Measurements from ENCODE around the gene GLIS1. TPM values are rescaled to one million over a fixed set of nuclear protein-coding genes. Genes with fewer than 3 reads are reported as not detected.

The GLIS1 gene
- polyA plus RNA-seq, 3 donors: 2.2 to 4.8 (median 3.2) TPM

GRCh38 chr1:53738205-53739108, 507 bp downstream of the GLIS1 start:
- DNase-seq (ENCODE audit: extremely low read depth in 1 of 11, low read depth in 9 of 11, low spot score in 4 of 11): no peak

GRCh38 chr1:53737648-53738204, 1.2 kb downstream of the GLIS1 start:
- DNase-seq (ENCODE audit: extremely low read depth in 1 of 11, low read depth in 9 of 11, low spot score in 4 of 11): no peak

- no peak for DNase-seq (ENCODE audit: extremely low read depth in 1 of 11, low read depth in 9 of 11, low spot score in 4 of 11)
These were observed 2.7 kb downstream of the GLIS1 start for GRCh38 chr1:53736290-53736689.

- no peak for DNase-seq (ENCODE audit: extremely low read depth in 1 of 11, low read depth in 9 of 11, low spot score in 4 of 11)
These were observed 3.3 kb downstream of the GLIS1 start for GRCh38 chr1:53735681-53736080.

- DNase-seq (ENCODE audit: extremely low read depth in 1 of 11, low read depth in 9 of 11, low spot score in 4 of 11): no peak
These were observed 3.7 kb downstream of the GLIS1 start for GRCh38 chr1:53735261-53735660.

- no peak for DNase-seq (ENCODE audit: extremely low read depth in 1 of 11, low read depth in 9 of 11, low spot score in 4 of 11)
These were observed 4.2 kb downstream of the GLIS1 start for GRCh38 chr1:53734650-53735211.

GRCh38 chr1:53733975-53734649, 4.9 kb downstream of the GLIS1 start:
- DNase-seq (ENCODE audit: extremely low read depth in 1 of 11, low read depth in 9 of 11, low spot score in 4 of 11): no peak

GRCh38 chr1:53733447-53733931, 5.5 kb downstream of the GLIS1 start:
- DNase-seq (ENCODE audit: extremely low read depth in 1 of 11, low read depth in 9 of 11, low spot score in 4 of 11): no peak

GRCh38 chr1:53732912-53733317, 6.0 kb downstream of the GLIS1 start:
- no peak for DNase-seq (ENCODE audit: extremely low read depth in 1 of 11, low read depth in 9 of 11, low spot score in 4 of 11)

GRCh38 chr1:53732409-53732808, 6.6 kb downstream of the GLIS1 start:
- no peak for DNase-seq (ENCODE audit: extremely low read depth in 1 of 11, low read depth in 9 of 11, low spot score in 4 of 11)

GRCh38 chr1:53731779-53732305, 7.1 kb downstream of the GLIS1 start:
- DNase-seq (ENCODE audit: extremely low read depth in 1 of 11, low read depth in 9 of 11, low spot score in 4 of 11): no peak

GRCh38 chr1:53731043-53731600, 7.8 kb downstream of the GLIS1 start:
- no peak for DNase-seq (ENCODE audit: extremely low read depth in 1 of 11, low read depth in 9 of 11, low spot score in 4 of 11)

- DNase-seq (ENCODE audit: extremely low read depth in 1 of 11, low read depth in 9 of 11, low spot score in 4 of 11): no peak
These were observed 8.6 kb downstream of the GLIS1 start for GRCh38 chr1:53730224-53730865.

GRCh38 chr1:53729456-53730223, 9.3 kb downstream of the GLIS1 start:
- DNase-seq (ENCODE audit: extremely low read depth in 1 of 11, low read depth in 9 of 11, low spot score in 4 of 11): no peak

- DNase-seq (ENCODE audit: extremely low read depth in 1 of 11, low read depth in 9 of 11, low spot score in 4 of 11): no peak
These were observed 10.1 kb downstream of the GLIS1 start for GRCh38 chr1:53728702-53729455.

GRCh38 chr1:53728196-53728595, 10.8 kb downstream of the GLIS1 start:
- no peak for DNase-seq (ENCODE audit: extremely low read depth in 1 of 11, low read depth in 9 of 11, low spot score in 4 of 11)

- no peak for DNase-seq (ENCODE audit: extremely low read depth in 1 of 11, low read depth in 9 of 11, low spot score in 4 of 11)
These were observed 11.4 kb downstream of the GLIS1 start for GRCh38 chr1:53727461-53728092.
